HG03565 (cell line): ENCODE results near the gene MNX1.

ENCODE experiments used
- ATAC-seq: cut with Tn5 transposase; IDR thresholded peaks from one replicate; pipeline ENCODE4 v1.9.1; 2021; ENCODE audit warnings: mild to moderate bottlenecking, moderate library complexity; ENCODE audit not compliant: unreplicated experiment

Gene MNX1

GRCh38 chr7:157033483-157034473 is 23.3 kb upstream of the MNX1 start:
- no peak for ATAC-seq

GRCh38 chr7:157032644-157033482 is 22.4 kb upstream of the MNX1 start:
- no peak for ATAC-seq

GRCh38 chr7:157032128-157032527 is 21.7 kb upstream of the MNX1 start:
- ATAC-seq = no peak

- no peak for ATAC-seq
These were observed 17.9 kb upstream of the MNX1 start for GRCh38 chr7:157028199-157028903.

GRCh38 chr7:157027568-157028198 is 17.2 kb upstream of the MNX1 start:
- ATAC-seq = no peak

GRCh38 chr7:157024716-157025115 is 14.3 kb upstream of the MNX1 start:
- no peak for ATAC-seq

- no peak for ATAC-seq
These were observed 13.1 kb upstream of the MNX1 start for GRCh38 chr7:157023589-157023905.

GRCh38 chr7:157022681-157023588 is 12.5 kb upstream of the MNX1 start:
- no peak for ATAC-seq

- ATAC-seq = no peak
These were observed 11.6 kb upstream of the MNX1 start for GRCh38 chr7:157021871-157022680.

GRCh38 chr7:157021071-157021870 is 10.8 kb upstream of the MNX1 start:
- ATAC-seq = no peak

GRCh38 chr7:157020514-157021070 is 10.1 kb upstream of the MNX1 start:
- no peak for ATAC-seq

GRCh38 chr7:157019718-157020451 is 9.4 kb upstream of the MNX1 start:
- no peak for ATAC-seq

- ATAC-seq = no peak
These were observed 8.6 kb upstream of the MNX1 start for GRCh38 chr7:157018997-157019608.

GRCh38 chr7:157018328-157018996 is 8.0 kb upstream of the MNX1 start:
- ATAC-seq = no peak

GRCh38 chr7:157017603-157018327 is 7.3 kb upstream of the MNX1 start:
- ATAC-seq = no peak
